HL-60 (cell line): ENCODE data around the gene IFFO2.
"Not testable (repeated sequence)": the region's sequence is repeated elsewhere in the genome, so short reads cannot be mapped to it uniquely, and the experiment has no call there.

Experiments used
- DNase-seq, 2 experiments: peaks; one replicate each; pipeline ENCODE4 v3.0.0-alpha.2; 2010 to 2020; ENCODE audit warnings: low read depth in 1 of 2, low spot score in 1 of 2
- H3K27ac ChIP-seq: fragments of 250-450 bp; sonication (Bioruptor Pico); replicated peaks from 2 replicates; pipeline ENCODE4 v1.5.1; 2020; ENCODE audit warnings: mild to moderate bottlenecking, moderate library complexity
- H3K27me3 ChIP-seq: fragments of 250-450 bp; sonication (Bioruptor Pico); 2 replicates; pipeline ENCODE4 v1.5.1; 2021; ENCODE audit warnings: mild to moderate bottlenecking, moderate library complexity; ENCODE audit not compliant: insufficient read depth, poor library complexity, severe bottlenecking
- H3K4me3 ChIP-seq: replicated peaks from 2 replicates; pipeline ENCODE4 v1.5.1; 2011; ENCODE audit warnings: mild to moderate bottlenecking, control low read depth, low read length; ENCODE audit not compliant: insufficient read depth
- GABPA ChIP-seq: IDR thresholded peaks from 2 replicates; pipeline ENCODE4 v1.6.1; 2012; ENCODE audit warnings: low read depth
- POLR2AphosphoS5 ChIP-seq: IDR thresholded peaks from 2 replicates; pipeline ENCODE4 v1.6.1; 2012; ENCODE audit warnings: low read depth
- SPI1 ChIP-seq: IDR thresholded peaks from 2 replicates; pipeline ENCODE4 v1.6.1; 2012; ENCODE audit warnings: low read depth, mild to moderate bottlenecking, borderline replicate concordance
- TF ChIP-seq, protein P1 (sequence below): IDR thresholded peaks from one replicate; pipeline ENCODE4 v1.5.1; 2011; ENCODE audit warnings: low read length, control low read depth, inconsistent platforms; ENCODE audit not compliant: insufficient read depth
- TF ChIP-seq, protein P2 (sequence below): IDR thresholded peaks from 2 replicates; pipeline ENCODE4 v1.6.1; 2012; ENCODE audit warnings: low read depth; ENCODE audit not compliant: insufficient replicate concordance

IFFO2 gene

DNA sequence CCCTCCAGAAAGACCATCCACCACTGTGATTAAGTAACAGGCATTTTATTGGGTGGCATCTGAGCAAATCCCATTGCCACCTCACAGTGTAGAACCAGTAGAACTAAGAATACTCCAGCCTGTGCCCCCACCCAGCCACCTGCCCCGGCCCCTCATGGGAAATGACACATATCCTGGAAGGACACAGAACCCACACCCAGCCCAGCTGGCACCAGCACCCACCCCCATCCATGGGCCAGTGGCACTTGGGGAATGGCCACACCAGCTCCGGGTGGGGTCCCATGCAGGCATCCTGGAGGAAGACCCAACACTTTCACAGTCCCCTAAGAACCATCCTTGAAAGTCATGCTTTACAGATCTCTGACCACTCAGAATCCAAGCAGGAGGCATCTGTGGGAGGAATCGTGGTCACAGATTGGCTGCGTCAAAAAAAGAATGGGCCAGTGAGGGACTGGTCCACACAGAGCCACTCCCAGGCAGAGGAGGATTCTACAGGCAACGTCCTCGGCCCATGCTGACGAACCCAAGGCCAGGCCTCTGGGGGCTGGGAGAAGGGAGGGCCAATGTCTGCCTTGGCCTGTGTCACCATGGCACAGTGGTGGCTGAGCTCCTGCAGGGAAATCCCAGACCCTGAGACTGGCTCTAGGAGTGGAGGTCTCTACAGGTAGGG, 84.9 kb downstream of the IFFO2 start:
- Histone ChIP-seq H3K27me3 (peaks cover 3% of the 10 kb centered on the region), H3K27ac (no peak overlapping the region), H3K4me3 (no peak overlapping the region)
- no peak for TF ChIP-seq POLR2AphosphoS5
- TF ChIP-seq, protein P1, sequence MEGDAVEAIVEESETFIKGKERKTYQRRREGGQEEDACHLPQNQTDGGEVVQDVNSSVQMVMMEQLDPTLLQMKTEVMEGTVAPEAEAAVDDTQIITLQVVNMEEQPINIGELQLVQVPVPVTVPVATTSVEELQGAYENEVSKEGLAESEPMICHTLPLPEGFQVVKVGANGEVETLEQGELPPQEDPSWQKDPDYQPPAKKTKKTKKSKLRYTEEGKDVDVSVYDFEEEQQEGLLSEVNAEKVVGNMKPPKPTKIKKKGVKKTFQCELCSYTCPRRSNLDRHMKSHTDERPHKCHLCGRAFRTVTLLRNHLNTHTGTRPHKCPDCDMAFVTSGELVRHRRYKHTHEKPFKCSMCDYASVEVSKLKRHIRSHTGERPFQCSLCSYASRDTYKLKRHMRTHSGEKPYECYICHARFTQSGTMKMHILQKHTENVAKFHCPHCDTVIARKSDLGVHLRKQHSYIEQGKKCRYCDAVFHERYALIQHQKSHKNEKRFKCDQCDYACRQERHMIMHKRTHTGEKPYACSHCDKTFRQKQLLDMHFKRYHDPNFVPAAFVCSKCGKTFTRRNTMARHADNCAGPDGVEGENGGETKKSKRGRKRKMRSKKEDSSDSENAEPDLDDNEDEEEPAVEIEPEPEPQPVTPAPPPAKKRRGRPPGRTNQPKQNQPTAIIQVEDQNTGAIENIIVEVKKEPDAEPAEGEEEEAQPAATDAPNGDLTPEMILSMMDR: no peak
- TF ChIP-seq GABPA: no peak
- no peak for TF ChIP-seq SPI1
- TF ChIP-seq, protein P2, sequence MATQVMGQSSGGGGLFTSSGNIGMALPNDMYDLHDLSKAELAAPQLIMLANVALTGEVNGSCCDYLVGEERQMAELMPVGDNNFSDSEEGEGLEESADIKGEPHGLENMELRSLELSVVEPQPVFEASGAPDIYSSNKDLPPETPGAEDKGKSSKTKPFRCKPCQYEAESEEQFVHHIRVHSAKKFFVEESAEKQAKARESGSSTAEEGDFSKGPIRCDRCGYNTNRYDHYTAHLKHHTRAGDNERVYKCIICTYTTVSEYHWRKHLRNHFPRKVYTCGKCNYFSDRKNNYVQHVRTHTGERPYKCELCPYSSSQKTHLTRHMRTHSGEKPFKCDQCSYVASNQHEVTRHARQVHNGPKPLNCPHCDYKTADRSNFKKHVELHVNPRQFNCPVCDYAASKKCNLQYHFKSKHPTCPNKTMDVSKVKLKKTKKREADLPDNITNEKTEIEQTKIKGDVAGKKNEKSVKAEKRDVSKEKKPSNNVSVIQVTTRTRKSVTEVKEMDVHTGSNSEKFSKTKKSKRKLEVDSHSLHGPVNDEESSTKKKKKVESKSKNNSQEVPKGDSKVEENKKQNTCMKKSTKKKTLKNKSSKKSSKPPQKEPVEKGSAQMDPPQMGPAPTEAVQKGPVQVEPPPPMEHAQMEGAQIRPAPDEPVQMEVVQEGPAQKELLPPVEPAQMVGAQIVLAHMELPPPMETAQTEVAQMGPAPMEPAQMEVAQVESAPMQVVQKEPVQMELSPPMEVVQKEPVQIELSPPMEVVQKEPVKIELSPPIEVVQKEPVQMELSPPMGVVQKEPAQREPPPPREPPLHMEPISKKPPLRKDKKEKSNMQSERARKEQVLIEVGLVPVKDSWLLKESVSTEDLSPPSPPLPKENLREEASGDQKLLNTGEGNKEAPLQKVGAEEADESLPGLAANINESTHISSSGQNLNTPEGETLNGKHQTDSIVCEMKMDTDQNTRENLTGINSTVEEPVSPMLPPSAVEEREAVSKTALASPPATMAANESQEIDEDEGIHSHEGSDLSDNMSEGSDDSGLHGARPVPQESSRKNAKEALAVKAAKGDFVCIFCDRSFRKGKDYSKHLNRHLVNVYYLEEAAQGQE: no peak
- no peak for DNase-seq

DNA sequence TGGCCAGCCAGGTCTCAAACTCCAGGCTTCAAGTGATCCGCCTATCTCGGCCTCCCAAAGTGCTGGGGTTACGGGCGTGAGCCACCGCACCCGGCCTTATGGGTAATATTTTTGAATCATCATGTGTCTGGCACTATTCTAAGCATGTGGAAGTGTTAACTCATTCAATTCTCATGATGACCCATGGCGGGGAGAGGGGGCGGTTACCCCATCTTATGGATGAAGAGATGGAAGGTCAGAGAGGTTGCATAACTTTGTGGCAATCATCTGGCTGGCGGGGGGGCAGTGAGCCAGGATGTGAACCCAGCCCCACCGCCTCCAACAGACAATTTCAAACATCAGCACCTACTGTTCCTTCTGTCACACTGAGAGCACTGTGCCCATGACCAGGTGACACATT, 85.5 kb downstream of the IFFO2 start:
- no peak for DNase-seq
- TF ChIP-seq, protein P2: no peak
- TF ChIP-seq POLR2AphosphoS5 (no peak), SPI1 (no peak), GABPA (no peak)
- TF ChIP-seq, protein P1: no peak
- Histone ChIP-seq H3K4me3 (no peak overlapping the region), H3K27me3 (peaks cover 3% of the 10 kb centered on the region), H3K27ac (no peak overlapping the region)

DNA sequence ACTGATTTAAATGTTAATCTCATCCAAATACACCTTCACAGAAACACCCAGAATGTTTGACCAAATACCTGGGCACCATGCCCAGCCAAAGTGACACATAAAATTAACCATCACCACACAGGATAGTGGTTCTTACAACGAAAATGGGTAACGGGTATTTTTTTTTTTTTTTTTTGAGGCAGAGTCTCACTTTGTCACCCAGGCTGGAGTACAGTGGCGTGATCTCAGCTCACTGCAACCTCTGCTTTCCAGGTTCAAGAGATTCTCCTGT, 85.9 kb downstream of the IFFO2 start:
- H3K27me3 ChIP-seq, DNase-seq, H3K27ac ChIP-seq, H3K4me3 ChIP-seq: not testable (repeated sequence)

DNA sequence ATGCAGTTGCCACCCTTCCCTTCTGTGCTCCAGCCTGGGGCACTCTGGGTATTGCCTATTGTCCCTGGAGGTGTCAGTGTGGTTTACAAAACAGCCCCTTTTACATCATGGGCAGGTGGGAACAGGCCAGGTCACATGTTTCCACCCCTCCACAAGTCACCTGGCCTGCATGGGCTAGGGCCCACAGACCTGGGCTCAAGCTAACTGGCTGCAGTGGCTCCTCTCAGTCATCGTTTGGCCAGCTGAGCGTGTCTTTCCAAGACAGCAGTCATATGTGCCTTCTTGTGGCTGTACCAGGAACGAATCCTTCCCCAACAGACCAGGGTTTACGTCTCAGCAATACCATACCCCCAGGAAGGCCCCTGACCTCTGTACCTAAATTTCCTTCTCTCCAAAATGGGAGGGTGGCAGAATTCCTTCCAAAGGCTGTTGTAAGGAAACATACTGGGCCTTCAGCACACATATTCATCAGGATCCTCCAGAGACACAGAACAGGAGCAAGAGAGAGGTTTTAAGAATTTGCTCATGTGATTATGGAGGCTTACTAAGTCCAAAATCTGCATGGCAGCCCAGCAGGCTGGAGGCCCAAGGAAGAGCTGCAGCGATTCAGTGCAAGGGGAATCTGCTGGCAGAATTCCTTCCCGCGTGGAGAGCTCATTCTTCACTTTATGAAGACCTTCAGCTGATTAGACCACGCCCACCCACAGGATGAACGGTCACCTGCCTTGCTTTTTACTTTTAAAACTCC, 86.5 kb downstream of the IFFO2 start:
- Histone ChIP-seq H3K27ac (no peak overlapping the region), H3K4me3 (no peak overlapping the region), H3K27me3 (peaks cover 3% of the 10 kb centered on the region)
- DNase-seq: no peak
- no peak for TF ChIP-seq GABPA
- TF ChIP-seq, protein P2: no peak
- TF ChIP-seq, protein P1: no peak
